HepG2 (cell line): ENCODE data around the gene RHOT2. TPM values are rescaled to one million over a fixed set of nuclear protein-coding genes. Genes with fewer than 3 reads are reported as not detected.

Experiments used
- DPF2 ChIP-seq: sonication (generic); formaldehyde crosslinking; IDR thresholded peaks from 2 replicates; pipeline ENCODE4 v1.4.0; 2020; ENCODE audit warnings: mild to moderate bottlenecking, low read depth, missing genetic modification reagents, borderline replicate concordance
- FOXK1 ChIP-seq: sonication (generic); formaldehyde crosslinking; IDR thresholded peaks from 2 replicates; pipeline ENCODE4 v1.4.0; 2020; ENCODE audit warnings: low read depth, missing genetic modification reagents, borderline replicate concordance
- GLI4 ChIP-seq: sonication (generic); formaldehyde crosslinking; IDR thresholded peaks from 2 replicates; pipeline ENCODE4 v1.5.1; 2020; ENCODE audit warnings: missing genetic modification reagents, mild to moderate bottlenecking, moderate library complexity, borderline replicate concordance
- HDAC6 ChIP-seq: fragments of 200-600 bp; sonication (generic); IDR thresholded peaks from 2 replicates; pipeline ENCODE4 v1.7.0; 2017; ENCODE audit warnings: mild to moderate bottlenecking, antibody characterized with exemption, low read length, low read depth
- KLF9 ChIP-seq: IDR thresholded peaks from 2 replicates; pipeline ENCODE4 v1.6.1; 2016; ENCODE audit warnings: low read depth
- NFYB ChIP-seq: sonication (generic); formaldehyde crosslinking; IDR thresholded peaks from 2 replicates; pipeline ENCODE4 v1.4.0; 2020; ENCODE audit warnings: missing genetic modification reagents
- RARG ChIP-seq: sonication (generic); formaldehyde crosslinking; IDR thresholded peaks from 2 replicates; pipeline ENCODE4 v1.4.0; 2020; ENCODE audit warnings: low read depth, mild to moderate bottlenecking, missing genetic modification reagents
- SAP130 ChIP-seq: IDR thresholded peaks from 2 replicates; pipeline ENCODE4 v1.6.1; 2016; ENCODE audit warnings: low read depth
- SMAD9 ChIP-seq: sonication (generic); formaldehyde crosslinking; IDR thresholded peaks from 2 replicates; pipeline ENCODE4 v1.5.1; 2020; ENCODE audit warnings: mild to moderate bottlenecking, missing genetic modification reagents
- STAG1 ChIP-seq: sonication (generic); formaldehyde crosslinking; IDR thresholded peaks from 2 replicates; pipeline ENCODE4 v1.4.0; 2020; ENCODE audit warnings: missing genetic modification reagents
- TAF15 ChIP-seq: fragments of 200-400 bp; formaldehyde crosslinking; IDR thresholded peaks from one replicate; pipeline ENCODE4 v1.6.1; 2018; ENCODE audit warnings: mild to moderate bottlenecking, low read depth, low read length; ENCODE audit not compliant: poor library complexity, severe bottlenecking
- YEATS2 ChIP-seq: sonication (generic); formaldehyde crosslinking; IDR thresholded peaks from 2 replicates; pipeline ENCODE4 v1.4.0; 2020; ENCODE audit warnings: missing genetic modification reagents, borderline replicate concordance
- ZFP41 ChIP-seq: sonication (generic); formaldehyde crosslinking; IDR thresholded peaks from 2 replicates; pipeline ENCODE4 v1.4.0; 2020; ENCODE audit warnings: mild to moderate bottlenecking, missing genetic modification reagents, borderline replicate concordance
- ZNF251 ChIP-seq: sonication (generic); formaldehyde crosslinking; IDR thresholded peaks from 2 replicates; pipeline ENCODE4 v1.9.0; 2021; ENCODE audit warnings: mild to moderate bottlenecking, missing genetic modification reagents
- ZSCAN22 ChIP-seq: sonication (generic); formaldehyde crosslinking; IDR thresholded peaks from 2 replicates; pipeline ENCODE4 v1.4.0; 2020; ENCODE audit warnings: mild to moderate bottlenecking, missing genetic modification reagents
- polyA plus RNA-seq, 8 experiments: library from polyadenylated mRNA; depleted of rRNA in 3 of 8; stranded (reverse) in 7 of 8; unstranded in 1 of 8; fragments of >200 nt; fragmentation: Illumina TruSeq in 4 of 8; extraction: Trizol in 4 of 8; gene quantifications; 2 replicates each; pipeline versions ENCODE4 v1.2.1 to v1.2.3, GENCODE V29; 2011 to 2016; ENCODE audit warnings: low read depth in 4 of 8, missing spikeins in 1 of 8, mixed read lengths in 1 of 8; ENCODE audit not compliant: insufficient read depth in 1 of 8
- total RNA-seq, 5 experiments: library from RNA; depleted of rRNA; stranded (reverse); fragments of >200 nt; fragmentation: Illumina TruSeq; extraction: Trizol; gene quantifications; 2 replicates each; pipeline ENCODE4 v1.2.3, GENCODE V29; 2016; ENCODE audit warnings: low read depth in 1 of 5
- TF ChIP-seq, protein P1 (sequence below): sonication (generic); formaldehyde crosslinking; IDR thresholded peaks from 2 replicates; pipeline ENCODE4 v1.4.0; 2020; ENCODE audit warnings: mild to moderate bottlenecking, missing genetic modification reagents, borderline replicate concordance
- TF ChIP-seq, protein P2 (sequence below): sonication (generic); formaldehyde crosslinking; IDR thresholded peaks from 2 replicates; pipeline ENCODE4 v1.5.0; 2020; ENCODE audit warnings: mild to moderate bottlenecking, missing genetic modification reagents, borderline replicate concordance
- TF ChIP-seq, protein P3 (sequence below): sonication (generic); formaldehyde crosslinking; IDR thresholded peaks from 2 replicates; pipeline ENCODE4 v1.5.1; 2020; ENCODE audit warnings: mild to moderate bottlenecking, missing genetic modification reagents, moderate library complexity

The RHOT2 gene
- total and polyA plus RNA-seq, 2 of the 13 experiments (the other 11 are each of a cell fraction or from before 2014, with no cell fraction given), result 63.6 to 76.9 TPM

DNA sequence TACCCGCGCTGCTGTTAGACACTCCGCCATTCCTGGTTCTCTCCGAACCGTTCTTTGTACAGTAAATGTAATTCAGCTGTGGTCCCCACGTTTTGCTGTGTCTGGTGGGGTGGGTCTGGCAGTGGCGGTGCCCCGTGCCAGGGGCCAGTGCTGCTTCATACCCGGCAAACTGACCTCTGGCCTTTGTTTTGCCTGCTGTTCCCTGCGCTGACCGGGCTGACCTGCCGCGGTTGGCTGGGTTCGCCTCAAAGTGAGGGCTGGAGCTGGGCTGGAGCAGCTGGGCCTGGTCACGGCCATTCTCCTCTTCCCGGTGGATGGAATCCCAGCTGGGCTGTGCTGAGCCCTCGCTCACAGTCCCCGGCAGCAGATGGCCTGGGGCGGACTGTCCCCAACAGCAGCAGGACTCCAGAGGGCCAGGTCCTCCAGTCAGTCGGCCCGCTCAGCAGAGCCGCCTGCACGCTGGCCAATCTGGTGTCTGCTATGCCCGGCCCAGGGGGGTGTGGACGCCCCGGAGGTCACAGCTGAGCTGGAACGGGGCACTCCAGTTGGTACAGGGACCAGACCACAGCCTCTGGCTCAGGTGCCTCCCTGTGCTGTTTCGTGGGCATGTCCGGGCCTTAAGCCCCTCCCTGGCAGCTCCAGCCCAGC lies 38.6 kb upstream of the RHOT2 start (continued):
- TF ChIP-seq GLI4 (CRISPR knock-in tag) (no peak), DPF2 (CRISPR knock-in tag) (no peak), STAG1 (CRISPR knock-in tag) (no peak), ZFP41 (no peak), YEATS2 (0 out of 2 replicates have a peak, but pooled peaks have one; percentile 19), TAF15 (no peak), SMAD9 (CRISPR knock-in tag) (no peak), ZSCAN22 (CRISPR knock-in tag) (no peak), HDAC6 (no peak), ZNF251 (CRISPR knock-in tag) (no peak), FOXK1 (CRISPR knock-in tag) (no peak), SAP130 (CRISPR knock-in tag) (peak; percentile 61; the same call in 1 of the 2 replicates), KLF9 (no peak), NFYB (CRISPR knock-in tag) (no peak), RARG (CRISPR knock-in tag) (no peak)
- TF ChIP-seq, protein P1, sequence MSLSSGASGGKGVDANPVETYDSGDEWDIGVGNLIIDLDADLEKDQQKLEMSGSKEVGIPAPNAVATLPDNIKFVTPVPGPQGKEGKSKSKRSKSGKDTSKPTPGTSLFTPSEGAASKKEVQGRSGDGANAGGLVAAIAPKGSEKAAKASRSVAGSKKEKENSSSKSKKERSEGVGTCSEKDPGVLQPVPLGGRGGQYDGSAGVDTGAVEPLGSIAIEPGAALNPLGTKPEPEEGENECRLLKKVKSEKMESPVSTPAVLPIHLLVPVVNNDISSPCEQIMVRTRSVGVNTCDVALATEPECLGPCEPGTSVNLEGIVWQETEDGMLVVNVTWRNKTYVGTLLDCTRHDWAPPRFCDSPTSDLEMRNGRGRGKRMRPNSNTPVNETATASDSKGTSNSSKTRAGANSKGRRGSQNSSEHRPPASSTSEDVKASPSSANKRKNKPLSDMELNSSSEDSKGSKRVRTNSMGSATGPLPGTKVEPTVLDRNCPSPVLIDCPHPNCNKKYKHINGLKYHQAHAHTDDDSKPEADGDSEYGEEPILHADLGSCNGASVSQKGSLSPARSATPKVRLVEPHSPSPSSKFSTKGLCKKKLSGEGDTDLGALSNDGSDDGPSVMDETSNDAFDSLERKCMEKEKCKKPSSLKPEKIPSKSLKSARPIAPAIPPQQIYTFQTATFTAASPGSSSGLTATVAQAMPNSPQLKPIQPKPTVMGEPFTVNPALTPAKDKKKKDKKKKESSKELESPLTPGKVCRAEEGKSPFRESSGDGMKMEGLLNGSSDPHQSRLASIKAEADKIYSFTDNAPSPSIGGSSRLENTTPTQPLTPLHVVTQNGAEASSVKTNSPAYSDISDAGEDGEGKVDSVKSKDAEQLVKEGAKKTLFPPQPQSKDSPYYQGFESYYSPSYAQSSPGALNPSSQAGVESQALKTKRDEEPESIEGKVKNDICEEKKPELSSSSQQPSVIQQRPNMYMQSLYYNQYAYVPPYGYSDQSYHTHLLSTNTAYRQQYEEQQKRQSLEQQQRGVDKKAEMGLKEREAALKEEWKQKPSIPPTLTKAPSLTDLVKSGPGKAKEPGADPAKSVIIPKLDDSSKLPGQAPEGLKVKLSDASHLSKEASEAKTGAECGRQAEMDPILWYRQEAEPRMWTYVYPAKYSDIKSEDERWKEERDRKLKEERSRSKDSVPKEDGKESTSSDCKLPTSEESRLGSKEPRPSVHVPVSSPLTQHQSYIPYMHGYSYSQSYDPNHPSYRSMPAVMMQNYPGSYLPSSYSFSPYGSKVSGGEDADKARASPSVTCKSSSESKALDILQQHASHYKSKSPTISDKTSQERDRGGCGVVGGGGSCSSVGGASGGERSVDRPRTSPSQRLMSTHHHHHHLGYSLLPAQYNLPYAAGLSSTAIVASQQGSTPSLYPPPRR (CRISPR knock-in tag), result no peak
- TF ChIP-seq, protein P2, sequence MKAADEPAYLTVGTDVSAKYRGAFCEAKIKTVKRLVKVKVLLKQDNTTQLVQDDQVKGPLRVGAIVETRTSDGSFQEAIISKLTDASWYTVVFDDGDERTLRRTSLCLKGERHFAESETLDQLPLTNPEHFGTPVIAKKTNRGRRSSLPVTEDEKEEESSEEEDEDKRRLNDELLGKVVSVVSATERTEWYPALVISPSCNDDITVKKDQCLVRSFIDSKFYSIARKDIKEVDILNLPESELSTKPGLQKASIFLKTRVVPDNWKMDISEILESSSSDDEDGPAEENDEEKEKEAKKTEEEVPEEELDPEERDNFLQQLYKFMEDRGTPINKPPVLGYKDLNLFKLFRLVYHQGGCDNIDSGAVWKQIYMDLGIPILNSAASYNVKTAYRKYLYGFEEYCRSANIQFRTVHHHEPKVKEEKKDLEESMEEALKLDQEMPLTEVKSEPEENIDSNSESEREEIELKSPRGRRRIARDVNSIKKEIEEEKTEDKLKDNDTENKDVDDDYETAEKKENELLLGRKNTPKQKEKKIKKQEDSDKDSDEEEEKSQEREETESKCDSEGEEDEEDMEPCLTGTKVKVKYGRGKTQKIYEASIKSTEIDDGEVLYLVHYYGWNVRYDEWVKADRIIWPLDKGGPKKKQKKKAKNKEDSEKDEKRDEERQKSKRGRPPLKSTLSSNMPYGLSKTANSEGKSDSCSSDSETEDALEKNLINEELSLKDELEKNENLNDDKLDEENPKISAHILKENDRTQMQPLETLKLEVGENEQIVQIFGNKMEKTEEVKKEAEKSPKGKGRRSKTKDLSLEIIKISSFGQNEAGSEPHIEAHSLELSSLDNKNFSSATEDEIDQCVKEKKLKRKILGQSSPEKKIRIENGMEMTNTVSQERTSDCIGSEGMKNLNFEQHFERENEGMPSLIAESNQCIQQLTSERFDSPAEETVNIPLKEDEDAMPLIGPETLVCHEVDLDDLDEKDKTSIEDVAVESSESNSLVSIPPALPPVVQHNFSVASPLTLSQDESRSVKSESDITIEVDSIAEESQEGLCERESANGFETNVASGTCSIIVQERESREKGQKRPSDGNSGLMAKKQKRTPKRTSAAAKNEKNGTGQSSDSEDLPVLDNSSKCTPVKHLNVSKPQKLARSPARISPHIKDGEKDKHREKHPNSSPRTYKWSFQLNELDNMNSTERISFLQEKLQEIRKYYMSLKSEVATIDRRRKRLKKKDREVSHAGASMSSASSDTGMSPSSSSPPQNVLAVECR (CRISPR knock-in tag), result peak; percentile 22; the same call in 1 of the 2 replicates
- TF ChIP-seq, protein P3, sequence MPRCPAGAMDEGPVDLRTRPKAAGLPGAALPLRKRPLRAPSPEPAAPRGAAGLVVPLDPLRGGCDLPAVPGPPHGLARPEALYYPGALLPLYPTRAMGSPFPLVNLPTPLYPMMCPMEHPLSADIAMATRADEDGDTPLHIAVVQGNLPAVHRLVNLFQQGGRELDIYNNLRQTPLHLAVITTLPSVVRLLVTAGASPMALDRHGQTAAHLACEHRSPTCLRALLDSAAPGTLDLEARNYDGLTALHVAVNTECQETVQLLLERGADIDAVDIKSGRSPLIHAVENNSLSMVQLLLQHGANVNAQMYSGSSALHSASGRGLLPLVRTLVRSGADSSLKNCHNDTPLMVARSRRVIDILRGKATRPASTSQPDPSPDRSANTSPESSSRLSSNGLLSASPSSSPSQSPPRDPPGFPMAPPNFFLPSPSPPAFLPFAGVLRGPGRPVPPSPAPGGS (CRISPR knock-in tag), result 0 out of 2 replicates have a peak, but pooled peaks have one; percentile 13
